ENCODE measurements around the gene TENM4. TPM values are rescaled to one million over a fixed set of nuclear protein-coding genes. Genes with fewer than 3 reads are reported as not detected.

TENM4 gene
- total RNA-seq, 2 experiments from 2014 or later: not detected

- no peak for DNase-seq
- no peak overlapping the region for H3K4me3 Mint-ChIP-seq
- no peak for TF ChIP-seq CTCF (IDR thresholded peaks at IDR 0.05)
- intact Hi-C loops (cut with micrococcal nuclease): no loop called here
- no peaks in the 10 kb centered on the region for H3K4me1 Mint-ChIP-seq (ENCODE audit: low read depth)
- ATAC-seq: no peak
- H3K36me3 Mint-ChIP-seq (ENCODE audit: low read depth): no peaks in the 10 kb centered on the region
- CTCF ChIA-PET: interaction anchor here (10.6 kb wide), 1 partner anchor 14 kb away, joined by 76 read pairs; no protein-coding TSS in a partner anchor
- H3K27me3 Mint-ChIP-seq: peaks cover 8% of the 10 kb centered on the region
- POLR2A ChIA-PET: no interaction called here
- no peak overlapping the region for H3K27ac Mint-ChIP-seq
- no peaks in the 10 kb centered on the region for H3K9me3 Mint-ChIP-seq
Measured at GRCh38 chr11:78660471-78660870, 780.4 kb downstream of the TENM4 start.

- POLR2A ChIA-PET: no interaction called here
- no peak overlapping the region for H3K4me3 Mint-ChIP-seq
- TF ChIP-seq CTCF (IDR thresholded peaks at IDR 0.05): no peak
- peaks cover 3% of the 10 kb centered on the region for H3K4me1 Mint-ChIP-seq (ENCODE audit: low read depth)
- no peaks in the 10 kb centered on the region for H3K36me3 Mint-ChIP-seq (ENCODE audit: low read depth)
- CTCF ChIA-PET: interaction anchor here (1.0 to 10.6 kb wide), 2 partner anchors 13 to 56 kb away, joined by 3 to 76 read pairs; no protein-coding TSS in a partner anchor
- H3K27ac Mint-ChIP-seq: no peak overlapping the region
- DNase-seq: no peak
- no peak for ATAC-seq
- H3K9me3 Mint-ChIP-seq: no peaks in the 10 kb centered on the region
- peaks cover 8% of the 10 kb centered on the region for H3K27me3 Mint-ChIP-seq
- intact Hi-C loops (cut with micrococcal nuclease): no loop called here
Measured at GRCh38 chr11:78659326-78660270, 781.2 kb downstream of the TENM4 start.

GRCh38 chr11:78657968-78658839 is 782.6 kb downstream of the TENM4 start:
- Mint-ChIP-seq H3K27ac (no peak overlapping the region), H3K9me3 (no peaks in the 10 kb centered on the region), H3K27me3 (peaks cover 8% of the 10 kb centered on the region), H3K4me1 (ENCODE audit: low read depth) (peaks cover 14% of the 10 kb centered on the region), H3K4me3 (no peak overlapping the region), H3K36me3 (ENCODE audit: low read depth) (no peaks in the 10 kb centered on the region)
- no peak for DNase-seq
- POLR2A ChIA-PET: no interaction called here
- TF ChIP-seq CTCF (IDR thresholded peaks at IDR 0.05): no peak
- CTCF ChIA-PET: interaction anchor here (1.0 to 10.6 kb wide), 2 partner anchors 12 to 57 kb away, joined by 3 to 76 read pairs; no protein-coding TSS in a partner anchor
- intact Hi-C loops (cut with micrococcal nuclease): no loop called here
- no peak for ATAC-seq

GRCh38 chr11:78657441-78657840 is 783.4 kb downstream of the TENM4 start:
- CTCF ChIA-PET: interaction anchor here (10.6 kb wide), 1 partner anchor 11 kb away, joined by 76 read pairs; no protein-coding TSS in a partner anchor

More at GRCh38 chr11:78657441-78657840, 783.4 kb downstream of the TENM4 start:
- Mint-ChIP-seq H3K4me1 (ENCODE audit: low read depth) (peaks cover 21% of the 10 kb centered on the region), H3K9me3 (no peaks in the 10 kb centered on the region), H3K36me3 (ENCODE audit: low read depth) (no peaks in the 10 kb centered on the region), H3K27ac (no peak overlapping the region), H3K27me3 (peaks cover 4% of the 10 kb centered on the region), H3K4me3 (no peak overlapping the region)
- intact Hi-C loops (cut with micrococcal nuclease): no loop called here
- no peak for DNase-seq
- POLR2A ChIA-PET: no interaction called here
- ATAC-seq: no peak
- TF ChIP-seq CTCF (IDR thresholded peaks at IDR 0.05): no peak

All from activated CD8-positive, alpha-beta T cell treated with anti-CD3 and anti-CD28 coated beads for 36 hours (primary cell).